Liver (tissue), 9 donors: ENCODE data around the gene SPIRE2. TPM values are rescaled to one million over a fixed set of nuclear protein-coding genes. Genes with fewer than 3 reads are reported as not detected.
"Not testable (repeated sequence)": the region's sequence is repeated elsewhere in the genome, so short reads cannot be mapped to it uniquely, and the experiment has no call there.

Source experiments
- DNase-seq: peaks from one replicate; pipeline ENCODE4 v3.0.0-alpha.2; 2017; ENCODE audit warnings: low spot score
- H3K27ac ChIP-seq, 2 donors: one replicate each; pipeline ENCODE4 v1.7.0; 2013; ENCODE audit warnings: inconsistent platforms in 2 of 2, low read length in 2 of 2, control low read depth in 1 of 2, low read depth in 1 of 2, mild to moderate bottlenecking in 1 of 2
- H3K27me3 ChIP-seq, 4 donors: one replicate each; pipeline versions ENCODE4 v1.6.1 to v1.7.0; 2013; ENCODE audit warnings: low read length in 3 of 4, inconsistent platforms in 1 of 4, mild to moderate bottlenecking in 1 of 4, moderate library complexity in 1 of 4; ENCODE audit not compliant: control insufficient read depth in 4 of 4, insufficient read depth in 4 of 4
- H3K36me3 ChIP-seq, 4 donors: one replicate each; pipeline versions ENCODE4 v1.6.1 to v1.7.0; 2013; ENCODE audit warnings: low read length in 3 of 4, mild to moderate bottlenecking in 3 of 4, low read depth in 1 of 4, moderate library complexity in 1 of 4; ENCODE audit not compliant: control insufficient read depth in 4 of 4, insufficient read depth in 3 of 4
- H3K4me1 ChIP-seq, 4 donors: one replicate each; pipeline versions ENCODE4 v1.6.1 to v1.7.0; 2013; ENCODE audit warnings: low read length in 3 of 4, mild to moderate bottlenecking in 3 of 4, moderate library complexity in 1 of 4; ENCODE audit not compliant: control insufficient read depth in 4 of 4, insufficient read depth in 4 of 4
- H3K4me3 ChIP-seq, 3 donors: one replicate each; pipeline versions ENCODE4 v1.6.1 to v1.7.0; 2013; ENCODE audit warnings: low read length in 3 of 3, control low read depth in 1 of 3, low read depth in 1 of 3, mild to moderate bottlenecking in 1 of 3
- H3K9ac ChIP-seq, 2 donors: one replicate each; pipeline ENCODE4 v1.7.0; 2013; ENCODE audit warnings: low read length in 2 of 2, mild to moderate bottlenecking in 2 of 2, moderate library complexity in 2 of 2, control low read depth in 1 of 2, low read depth in 1 of 2
- H3K9me3 ChIP-seq, 4 donors: one replicate each; pipeline versions ENCODE4 v1.6.1 to v1.7.0; 2013; ENCODE audit warnings: low read length in 3 of 4; ENCODE audit not compliant: control insufficient read depth in 4 of 4
- EGR1 ChIP-seq, 2 donors: IDR thresholded peaks; 2 replicates each; pipeline ENCODE4 v1.6.1; 2016 to 2018; ENCODE audit warnings: antibody characterized with exemption in 2 of 2, low read depth in 2 of 2
- FOXA1 ChIP-seq: IDR thresholded peaks from 2 replicates; pipeline ENCODE4 v1.6.1; 2016; ENCODE audit warnings: antibody characterized with exemption
- FOXA2 ChIP-seq: IDR thresholded peaks from 2 replicates; pipeline ENCODE4 v1.6.1; 2016; ENCODE audit warnings: antibody characterized with exemption
- GABPA ChIP-seq, 2 donors: IDR thresholded peaks in 1 of 2; conservative IDR thresholded peaks in 1 of 2; 2 replicates each; pipeline ENCODE4 v1.6.1; 2016; ENCODE audit warnings: antibody characterized with exemption in 2 of 2, mild to moderate bottlenecking in 1 of 2, moderate library complexity in 1 of 2
- TAF1 ChIP-seq: conservative IDR thresholded peaks from 2 replicates; pipeline ENCODE4 v1.6.1; 2016; ENCODE audit warnings: antibody characterized with exemption, mild to moderate bottlenecking
- YY1 ChIP-seq: IDR thresholded peaks from 2 replicates; pipeline ENCODE4 v1.6.1; 2016; ENCODE audit warnings: antibody characterized with exemption, mild to moderate bottlenecking
- WGBS: extraction: QIAGEN DNeasy Blood & Tissue Kit; methylation state at CpG from one replicate; pipeline ENCODE4 v1.1.7; 2013; 5-methylcytosine and 5-hydroxymethylcytosine counted together
- polyA plus RNA-seq, 2 donors: library from polyadenylated mRNA; stranded (reverse) in 1 of 2; unstranded in 1 of 2; fragments of 200-250 nt in 1 of 2; fragments of >200 nt in 1 of 2; fragmentation: Nextera tagmentation in 1 of 2; extraction: Ambion mirVana in 1 of 2; gene quantifications; one replicate each; pipeline versions ENCODE4 v1.2.1 to v1.2.3, GENCODE V29; 2013 to 2015
- total RNA-seq, 2 donors: library from RNA; depleted of rRNA; stranded (reverse); fragments of >200 nt; gene quantifications; one replicate each; pipeline ENCODE4 v1.2.3, GENCODE V29; 2014
- TF ChIP-seq, protein P1 (sequence below): IDR thresholded peaks from 2 replicates; pipeline ENCODE4 v1.6.1; 2016; ENCODE audit warnings: antibody characterized with exemption, mild to moderate bottlenecking
- TF ChIP-seq, protein P2 (sequence below): IDR thresholded peaks from 2 replicates; pipeline ENCODE4 v1.6.1; 2016; ENCODE audit warnings: antibody characterized with exemption
- TF ChIP-seq, protein P3 (sequence below): IDR thresholded peaks from 2 replicates; pipeline ENCODE4 v1.6.1; 2016; ENCODE audit warnings: antibody characterized with exemption
- TF ChIP-seq, protein P4 (sequence below): IDR thresholded peaks from 2 replicates; pipeline ENCODE4 v1.6.1; 2016; ENCODE audit warnings: antibody characterized with exemption
- TF ChIP-seq, protein P5 (sequence below): fragments of 150-350 bp; IDR thresholded peaks from 2 replicates; pipeline ENCODE4 v1.5.1; 2017; ENCODE audit warnings: improper control_type of control experiment, low read depth, low read length; ENCODE audit not compliant: missing input control
- donor health status: healthy.
- donor health status: healthy.
- donor health status: healthy.
- donor health status: healthy.
- donor health status: healthy.

SPIRE2 gene
- total and polyA plus RNA-seq, 4 donors, result 1.7 to 7.2 (median 2.9) TPM

DNA sequence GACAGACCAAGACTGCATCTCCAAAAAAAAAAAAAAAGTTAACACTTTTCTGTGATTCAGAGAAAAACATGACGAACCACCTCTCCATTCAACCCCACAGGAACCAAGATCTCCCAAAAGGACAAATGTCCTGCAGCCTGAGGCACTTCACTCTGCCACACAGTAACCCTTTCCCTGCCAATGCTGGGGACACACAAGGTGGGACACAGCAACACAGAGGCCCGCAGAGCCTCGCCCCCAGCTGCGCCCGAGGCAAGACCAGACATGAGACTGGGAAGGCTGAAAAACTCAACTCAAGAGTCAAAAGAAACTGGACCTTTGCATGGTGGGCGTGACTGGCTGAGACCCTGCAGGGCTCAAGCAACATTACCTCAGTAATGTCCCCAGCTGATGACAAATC lies 45.8 kb upstream of the SPIRE2 start (continued):
- TF ChIP-seq, protein P1, sequence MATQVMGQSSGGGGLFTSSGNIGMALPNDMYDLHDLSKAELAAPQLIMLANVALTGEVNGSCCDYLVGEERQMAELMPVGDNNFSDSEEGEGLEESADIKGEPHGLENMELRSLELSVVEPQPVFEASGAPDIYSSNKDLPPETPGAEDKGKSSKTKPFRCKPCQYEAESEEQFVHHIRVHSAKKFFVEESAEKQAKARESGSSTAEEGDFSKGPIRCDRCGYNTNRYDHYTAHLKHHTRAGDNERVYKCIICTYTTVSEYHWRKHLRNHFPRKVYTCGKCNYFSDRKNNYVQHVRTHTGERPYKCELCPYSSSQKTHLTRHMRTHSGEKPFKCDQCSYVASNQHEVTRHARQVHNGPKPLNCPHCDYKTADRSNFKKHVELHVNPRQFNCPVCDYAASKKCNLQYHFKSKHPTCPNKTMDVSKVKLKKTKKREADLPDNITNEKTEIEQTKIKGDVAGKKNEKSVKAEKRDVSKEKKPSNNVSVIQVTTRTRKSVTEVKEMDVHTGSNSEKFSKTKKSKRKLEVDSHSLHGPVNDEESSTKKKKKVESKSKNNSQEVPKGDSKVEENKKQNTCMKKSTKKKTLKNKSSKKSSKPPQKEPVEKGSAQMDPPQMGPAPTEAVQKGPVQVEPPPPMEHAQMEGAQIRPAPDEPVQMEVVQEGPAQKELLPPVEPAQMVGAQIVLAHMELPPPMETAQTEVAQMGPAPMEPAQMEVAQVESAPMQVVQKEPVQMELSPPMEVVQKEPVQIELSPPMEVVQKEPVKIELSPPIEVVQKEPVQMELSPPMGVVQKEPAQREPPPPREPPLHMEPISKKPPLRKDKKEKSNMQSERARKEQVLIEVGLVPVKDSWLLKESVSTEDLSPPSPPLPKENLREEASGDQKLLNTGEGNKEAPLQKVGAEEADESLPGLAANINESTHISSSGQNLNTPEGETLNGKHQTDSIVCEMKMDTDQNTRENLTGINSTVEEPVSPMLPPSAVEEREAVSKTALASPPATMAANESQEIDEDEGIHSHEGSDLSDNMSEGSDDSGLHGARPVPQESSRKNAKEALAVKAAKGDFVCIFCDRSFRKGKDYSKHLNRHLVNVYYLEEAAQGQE, result no peak
- TF ChIP-seq, protein P2, sequence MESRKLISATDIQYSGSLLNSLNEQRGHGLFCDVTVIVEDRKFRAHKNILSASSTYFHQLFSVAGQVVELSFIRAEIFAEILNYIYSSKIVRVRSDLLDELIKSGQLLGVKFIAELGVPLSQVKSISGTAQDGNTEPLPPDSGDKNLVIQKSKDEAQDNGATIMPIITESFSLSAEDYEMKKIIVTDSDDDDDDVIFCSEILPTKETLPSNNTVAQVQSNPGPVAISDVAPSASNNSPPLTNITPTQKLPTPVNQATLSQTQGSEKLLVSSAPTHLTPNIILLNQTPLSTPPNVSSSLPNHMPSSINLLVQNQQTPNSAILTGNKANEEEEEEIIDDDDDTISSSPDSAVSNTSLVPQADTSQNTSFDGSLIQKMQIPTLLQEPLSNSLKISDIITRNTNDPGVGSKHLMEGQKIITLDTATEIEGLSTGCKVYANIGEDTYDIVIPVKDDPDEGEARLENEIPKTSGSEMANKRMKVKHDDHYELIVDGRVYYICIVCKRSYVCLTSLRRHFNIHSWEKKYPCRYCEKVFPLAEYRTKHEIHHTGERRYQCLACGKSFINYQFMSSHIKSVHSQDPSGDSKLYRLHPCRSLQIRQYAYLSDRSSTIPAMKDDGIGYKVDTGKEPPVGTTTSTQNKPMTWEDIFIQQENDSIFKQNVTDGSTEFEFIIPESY, result no peak

DNA sequence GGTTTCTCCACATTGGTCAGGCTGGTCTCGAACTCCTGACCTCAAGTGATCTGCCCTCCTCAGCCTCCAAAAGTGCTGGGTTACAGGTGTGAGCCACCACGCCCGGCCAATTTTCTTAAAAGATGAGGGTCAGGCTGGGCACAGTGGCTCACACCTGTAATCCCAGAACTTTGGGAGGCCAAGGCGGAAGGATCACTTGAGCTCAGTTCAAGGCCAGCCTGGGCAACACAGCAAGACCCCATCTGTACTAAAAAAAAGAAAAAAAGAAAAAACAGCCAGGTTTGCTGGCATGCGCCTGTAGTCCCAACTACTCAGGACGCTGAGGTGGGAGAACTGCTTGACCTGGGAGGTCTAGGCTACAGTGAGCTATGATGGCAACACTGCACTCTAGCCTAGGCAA lies 44.3 kb upstream of the SPIRE2 start:
- H3K4me3 ChIP-seq, DNase-seq, H3K36me3 ChIP-seq, H3K4me1 ChIP-seq, H3K27ac ChIP-seq, H3K9ac ChIP-seq, H3K27me3 ChIP-seq, H3K9me3 ChIP-seq: not testable (repeated sequence)
- 97% methylated on average over 6 of the region's 6 CpGs for WGBS

DNA sequence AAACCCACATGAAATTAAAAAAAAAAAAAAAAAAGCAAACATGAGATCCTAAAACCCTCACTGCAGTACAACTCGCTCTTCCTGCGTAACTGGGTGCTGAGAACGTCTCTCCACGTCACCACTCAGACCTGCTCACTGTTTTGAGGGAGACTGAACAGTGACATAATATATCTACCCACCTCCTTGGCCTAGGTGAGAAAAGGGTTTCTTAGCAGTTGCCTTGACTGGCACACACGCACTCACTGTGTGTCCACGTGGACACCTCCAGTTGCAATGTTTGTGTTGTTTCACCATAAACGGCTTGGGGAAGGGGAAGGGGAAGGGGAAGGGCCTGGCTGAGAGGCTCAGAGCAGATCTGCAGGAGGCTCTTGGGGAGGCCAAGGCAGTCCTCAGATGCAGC lies 43.9 kb upstream of the SPIRE2 start:
- Histone ChIP-seq H3K4me3 (no peak overlapping the region), H3K27ac (no peak overlapping the region), H3K36me3 (no peaks in the 10 kb centered on the region), H3K27me3 (no peaks in the 10 kb centered on the region), H3K9ac (no peak overlapping the region), H3K9me3 (no peaks in the 10 kb centered on the region), H3K4me1 (peaks cover 0 to 4% (median 0%) of the 10 kb centered on the region in 4 donors)
- 82% methylated on average over 7 of the region's 7 CpGs for WGBS
- DNase-seq, result no peak
- TF ChIP-seq GABPA (IDR thresholded peaks at IDR 0.05 in 1 of 2, conservative IDR thresholded peaks at IDR 0.05 in 1 of 2) (no peak), FOXA1 (no peak), FOXA2 (no peak), YY1 (no peak), TAF1 (no peak), EGR1 (IDR thresholded peaks at IDR 0.05; ENCODE audit: low read depth in 2 of 2) (no peak)
- TF ChIP-seq, protein P3, sequence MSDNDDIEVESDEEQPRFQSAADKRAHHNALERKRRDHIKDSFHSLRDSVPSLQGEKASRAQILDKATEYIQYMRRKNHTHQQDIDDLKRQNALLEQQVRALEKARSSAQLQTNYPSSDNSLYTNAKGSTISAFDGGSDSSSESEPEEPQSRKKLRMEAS, result no peak
- TF ChIP-seq, protein P4, sequence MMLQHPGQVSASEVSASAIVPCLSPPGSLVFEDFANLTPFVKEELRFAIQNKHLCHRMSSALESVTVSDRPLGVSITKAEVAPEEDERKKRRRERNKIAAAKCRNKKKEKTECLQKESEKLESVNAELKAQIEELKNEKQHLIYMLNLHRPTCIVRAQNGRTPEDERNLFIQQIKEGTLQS, result no peak
- TF ChIP-seq, protein P5, sequence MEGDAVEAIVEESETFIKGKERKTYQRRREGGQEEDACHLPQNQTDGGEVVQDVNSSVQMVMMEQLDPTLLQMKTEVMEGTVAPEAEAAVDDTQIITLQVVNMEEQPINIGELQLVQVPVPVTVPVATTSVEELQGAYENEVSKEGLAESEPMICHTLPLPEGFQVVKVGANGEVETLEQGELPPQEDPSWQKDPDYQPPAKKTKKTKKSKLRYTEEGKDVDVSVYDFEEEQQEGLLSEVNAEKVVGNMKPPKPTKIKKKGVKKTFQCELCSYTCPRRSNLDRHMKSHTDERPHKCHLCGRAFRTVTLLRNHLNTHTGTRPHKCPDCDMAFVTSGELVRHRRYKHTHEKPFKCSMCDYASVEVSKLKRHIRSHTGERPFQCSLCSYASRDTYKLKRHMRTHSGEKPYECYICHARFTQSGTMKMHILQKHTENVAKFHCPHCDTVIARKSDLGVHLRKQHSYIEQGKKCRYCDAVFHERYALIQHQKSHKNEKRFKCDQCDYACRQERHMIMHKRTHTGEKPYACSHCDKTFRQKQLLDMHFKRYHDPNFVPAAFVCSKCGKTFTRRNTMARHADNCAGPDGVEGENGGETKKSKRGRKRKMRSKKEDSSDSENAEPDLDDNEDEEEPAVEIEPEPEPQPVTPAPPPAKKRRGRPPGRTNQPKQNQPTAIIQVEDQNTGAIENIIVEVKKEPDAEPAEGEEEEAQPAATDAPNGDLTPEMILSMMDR, result no peak
- TF ChIP-seq, protein P2, result no peak
- TF ChIP-seq, protein P1, result no peak
